Kidney glomerular epithelial cell (primary cell): ENCODE results near the gene CCDC141.
A peak's percentile ranks its signal among the peaks of the same experiment; 100 is the strongest.

ENCODE experiments used
- DNase-seq: peaks from one replicate; lab custom pipeline; 2025; lab: John Stamatoyannopoulos, UW

Gene CCDC141

GRCh38 chr2:178910005-178910404 is 139.9 kb downstream of the CCDC141 start:
- DNase-seq: no peak

DNA sequence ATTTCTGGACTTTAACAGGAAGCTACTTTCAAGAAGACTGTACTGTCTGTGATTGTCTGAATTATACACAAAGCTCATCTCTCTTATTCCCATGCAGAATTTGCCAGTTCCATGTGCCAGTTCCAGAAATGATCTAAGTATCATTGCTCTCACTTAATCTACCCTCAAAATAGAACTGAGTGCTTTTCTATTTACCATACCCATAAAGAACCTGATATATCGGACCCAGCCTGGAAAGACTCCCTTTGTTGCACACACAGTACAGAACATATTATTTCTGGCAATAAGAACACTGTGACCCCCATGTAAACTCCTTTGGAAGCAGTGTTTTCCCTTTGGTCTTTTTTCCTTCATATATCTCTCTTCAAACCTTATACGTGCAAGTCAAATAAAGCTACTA is 140.4 kb downstream of the CCDC141 start:
- DNase-seq: no peak

DNA sequence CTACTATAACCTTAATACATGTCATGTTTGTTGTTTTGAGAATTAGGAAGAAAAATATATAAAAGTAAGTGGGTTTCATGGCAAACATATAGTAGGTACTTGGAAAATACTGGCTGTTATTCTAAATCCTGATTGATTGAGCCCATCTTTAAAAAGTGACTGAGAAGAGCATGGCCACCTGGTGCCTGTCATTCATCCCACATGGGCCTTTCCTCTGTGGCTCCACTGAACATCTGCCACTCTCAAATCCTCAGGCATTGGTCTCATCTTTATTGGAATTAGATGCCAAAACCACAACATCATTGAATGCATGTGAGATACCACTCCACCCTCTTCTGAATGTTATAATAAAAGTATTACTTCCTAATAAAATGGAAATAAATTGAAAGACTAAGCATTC is 141.1 kb downstream of the CCDC141 start:
- no peak for DNase-seq

- DNase-seq: no peak
These were observed 144.7 kb downstream of the CCDC141 start for GRCh38 chr2:178905261-178905660.

DNA sequence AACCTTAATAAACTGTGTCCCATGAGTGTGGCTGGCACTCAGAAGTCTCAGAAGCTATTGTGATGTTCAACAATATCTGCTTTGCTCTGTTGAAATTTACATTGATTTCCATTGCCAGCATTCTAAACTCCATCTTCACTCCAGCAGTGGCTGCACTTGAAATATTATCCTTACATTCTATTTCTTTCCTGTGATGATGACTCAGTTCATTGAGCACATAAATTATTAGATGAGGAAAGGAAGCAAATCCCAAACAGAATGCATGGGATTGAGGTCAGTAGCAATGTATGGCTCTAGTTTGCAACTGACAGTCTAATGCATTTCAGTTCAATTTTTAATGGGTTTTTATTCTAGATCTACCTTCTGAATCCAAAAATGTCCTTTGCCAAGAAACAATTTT is 150.3 kb downstream of the CCDC141 start:
- no peak for DNase-seq

- DNase-seq: no peak
These were observed 154.1 kb downstream of the CCDC141 start for GRCh38 chr2:178895872-178896271.

DNA sequence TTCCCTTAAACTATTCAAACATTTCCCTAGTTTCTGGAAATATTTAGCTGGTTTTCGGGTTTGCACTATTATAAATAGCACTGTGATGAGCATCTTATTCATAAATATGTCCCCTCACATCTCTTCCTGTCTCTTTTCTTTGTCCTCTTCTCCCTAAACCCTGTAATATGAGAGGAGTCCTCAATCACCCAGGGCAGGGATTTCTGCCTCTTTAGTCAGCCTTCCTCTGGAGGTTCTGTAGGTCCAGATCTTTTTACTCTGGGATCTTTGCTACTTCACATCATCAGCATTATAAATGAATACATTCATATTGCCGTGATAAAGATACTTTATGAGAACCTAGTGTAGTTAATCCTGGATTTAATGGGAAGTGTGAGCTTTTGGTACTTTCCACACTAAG is 154.8 kb downstream of the CCDC141 start:
- DNase-seq: no peak

DNA sequence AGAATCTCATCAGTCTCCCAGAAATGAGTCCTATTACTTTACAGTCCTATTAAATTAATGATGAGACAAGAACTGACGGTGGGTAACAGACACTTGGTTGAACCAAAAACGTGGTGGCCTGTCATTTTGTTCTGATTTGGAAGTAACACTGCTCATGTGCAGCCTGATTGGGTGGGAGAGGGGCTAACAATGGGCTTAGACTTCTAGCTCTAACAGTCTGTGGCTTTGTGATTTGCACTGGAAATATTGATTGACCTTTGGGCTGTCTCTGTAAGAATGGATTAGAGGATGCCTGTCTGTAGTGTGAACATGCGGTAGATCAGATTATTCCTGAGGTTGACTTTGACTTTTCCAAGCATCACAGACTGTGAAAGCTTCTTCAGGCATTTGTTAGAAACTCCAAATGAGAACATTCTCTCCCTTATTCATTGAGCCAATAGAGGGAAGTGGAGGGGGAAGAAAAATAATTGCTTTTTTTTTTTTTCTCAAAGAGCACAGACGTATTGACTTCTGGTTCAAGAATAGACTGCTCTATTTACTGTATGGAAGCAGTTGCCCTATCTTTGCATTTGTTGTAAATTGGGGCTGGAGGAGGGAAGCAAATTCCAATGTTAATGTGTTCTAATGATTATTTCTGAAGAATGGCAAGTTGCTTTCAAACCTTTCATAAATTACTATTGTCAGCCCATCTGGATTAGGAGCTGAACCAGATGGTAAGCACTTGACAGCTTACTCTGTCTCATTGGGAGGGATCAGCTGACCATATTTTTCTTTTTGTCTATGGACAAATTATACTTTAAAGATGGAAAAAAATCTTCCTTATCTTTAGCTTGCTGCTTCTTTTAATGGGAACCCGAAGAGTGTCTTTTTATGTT is 156.9 kb downstream of the CCDC141 start:
- DNase-seq: no peak

DNA sequence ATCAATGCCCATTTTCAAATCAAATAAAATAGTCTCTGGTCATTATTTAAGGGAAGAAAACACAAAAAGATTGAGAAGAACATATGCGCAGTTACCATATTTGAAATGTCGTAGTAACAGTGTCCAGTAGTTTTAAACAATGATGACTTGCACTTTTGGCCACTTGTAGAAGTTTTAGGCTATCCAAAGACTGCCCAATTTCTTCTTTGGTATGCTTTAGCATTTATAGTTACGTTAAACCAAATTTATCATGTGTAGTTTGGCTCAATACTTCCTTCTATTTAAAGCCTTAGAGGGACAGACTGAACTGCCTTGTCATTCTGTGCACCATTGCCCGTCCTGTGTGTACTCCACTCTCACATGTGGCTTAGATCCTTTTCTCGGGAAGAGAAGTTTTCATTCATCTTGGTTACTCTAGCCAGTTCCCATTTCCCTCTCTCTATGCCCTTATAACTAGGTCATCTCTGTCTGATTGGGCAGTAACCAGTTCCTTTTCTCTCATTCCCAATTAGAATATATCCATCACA is 157.9 kb downstream of the CCDC141 start:
- no peak for DNase-seq

DNA sequence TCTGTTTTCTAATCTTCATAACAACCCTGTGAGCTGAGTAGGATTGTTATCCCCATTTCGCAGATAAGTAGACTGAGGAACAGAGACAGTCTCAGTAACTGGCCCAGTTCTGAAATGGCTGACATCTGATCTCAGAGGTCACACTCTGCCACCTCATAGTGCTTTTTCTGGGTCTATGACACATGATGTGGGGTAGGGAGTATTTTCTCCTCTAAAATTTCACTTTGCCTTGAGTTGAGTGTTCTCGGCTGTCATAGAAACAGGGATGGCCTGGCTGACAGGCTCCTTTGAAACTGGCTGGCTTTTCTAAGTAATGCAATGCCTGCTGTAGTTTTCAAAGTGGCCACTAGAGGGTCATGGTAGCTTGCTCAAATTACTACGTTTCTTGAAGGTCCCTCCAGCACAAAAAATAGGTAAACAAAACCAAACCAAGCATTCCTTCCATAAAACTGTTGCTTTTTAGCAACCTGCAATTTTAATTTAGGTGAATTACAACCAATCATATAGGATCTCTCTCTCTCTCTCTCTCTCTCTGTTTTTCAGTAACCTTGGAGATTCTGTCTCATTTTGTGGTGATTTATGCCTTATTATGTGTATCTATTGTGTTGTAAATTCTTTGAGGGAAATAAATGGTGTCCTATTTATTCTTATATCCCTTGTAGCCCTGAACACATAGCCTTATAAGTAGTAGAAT is 158.5 kb downstream of the CCDC141 start:
- DNase-seq: peak; percentile 52

GRCh38 chr2:178886006-178886405 is 163.9 kb downstream of the CCDC141 start:
- no peak for DNase-seq

DNA sequence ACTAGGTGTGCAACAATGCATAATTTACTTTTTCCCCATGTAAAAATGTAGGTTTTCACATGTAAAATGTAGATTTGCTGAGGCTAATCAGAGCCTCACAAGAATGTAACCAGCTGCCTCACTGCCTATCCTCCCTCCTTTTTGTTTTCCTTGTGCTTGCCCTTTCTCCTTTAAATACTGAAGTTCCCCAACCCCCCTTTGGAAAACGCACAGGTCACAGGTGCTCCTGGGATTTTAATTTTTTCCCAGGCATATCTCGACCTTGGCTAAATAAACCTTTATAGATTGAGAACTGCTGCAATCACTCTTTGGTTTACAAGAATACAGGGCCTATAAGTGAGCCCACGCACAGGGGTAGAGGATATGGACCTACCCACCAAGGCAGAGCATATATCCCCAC is 165.5 kb downstream of the CCDC141 start:
- no peak for DNase-seq

GRCh38 chr2:178882666-178883440 is 167.1 kb downstream of the CCDC141 start:
- no peak for DNase-seq

DNA sequence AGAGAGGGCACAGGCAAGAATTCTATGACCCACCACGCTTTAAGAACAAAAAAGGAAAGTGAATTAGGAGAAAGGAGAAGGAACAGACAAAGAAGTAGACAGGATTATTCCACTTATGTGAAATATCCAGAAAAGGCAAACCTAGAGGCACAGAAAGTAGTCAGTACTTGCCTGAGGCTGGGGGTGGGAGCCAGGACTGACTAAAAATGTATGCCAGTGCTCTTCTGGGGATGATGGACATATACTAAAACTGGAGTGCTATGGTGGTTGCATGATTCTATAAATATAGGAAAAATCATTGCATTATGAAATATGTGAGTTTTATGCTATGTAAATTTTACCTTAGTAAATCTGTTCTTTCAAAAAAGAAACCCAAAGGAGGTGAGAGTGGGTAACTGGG is 168.9 kb downstream of the CCDC141 start:
- no peak for DNase-seq

DNA sequence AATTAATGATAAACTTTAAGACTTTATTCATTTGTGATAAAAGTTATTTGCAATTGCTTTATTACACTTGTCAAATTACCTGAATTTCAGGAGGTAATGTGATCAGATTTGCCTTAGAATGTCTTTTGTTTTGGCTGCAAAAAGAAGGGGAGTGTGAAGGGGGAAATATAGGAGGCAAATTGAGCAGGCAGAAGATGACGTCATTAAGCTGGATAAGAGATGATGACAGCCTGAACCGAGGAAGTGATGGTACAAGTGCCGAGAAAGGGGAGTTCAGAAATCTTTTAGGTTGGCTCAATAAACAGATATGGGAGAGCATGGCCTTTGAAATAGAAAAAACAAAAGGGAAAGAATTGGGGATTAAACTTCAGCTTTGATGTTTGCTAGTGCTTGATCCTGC is 169.7 kb downstream of the CCDC141 start:
- DNase-seq: no peak

DNA sequence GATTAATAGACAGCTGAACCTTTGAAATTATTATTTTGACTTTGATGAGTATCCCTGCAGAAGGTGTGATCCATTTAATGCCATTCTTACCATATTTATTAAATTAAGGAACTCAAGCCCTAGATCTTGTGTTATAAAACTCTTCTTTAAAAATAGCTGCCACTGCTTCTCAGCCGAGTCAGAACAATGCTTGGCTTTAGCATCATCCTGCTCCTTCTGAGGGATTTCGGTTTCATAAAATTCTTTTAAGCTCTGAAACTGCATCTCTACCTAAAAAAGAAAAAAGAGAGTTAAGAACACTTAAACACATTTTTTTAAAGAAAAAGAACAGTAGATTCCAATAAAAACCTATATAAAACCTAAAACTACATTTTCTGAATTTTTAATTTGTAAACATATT is 172.1 kb downstream of the CCDC141 start:
- no peak for DNase-seq

DNA sequence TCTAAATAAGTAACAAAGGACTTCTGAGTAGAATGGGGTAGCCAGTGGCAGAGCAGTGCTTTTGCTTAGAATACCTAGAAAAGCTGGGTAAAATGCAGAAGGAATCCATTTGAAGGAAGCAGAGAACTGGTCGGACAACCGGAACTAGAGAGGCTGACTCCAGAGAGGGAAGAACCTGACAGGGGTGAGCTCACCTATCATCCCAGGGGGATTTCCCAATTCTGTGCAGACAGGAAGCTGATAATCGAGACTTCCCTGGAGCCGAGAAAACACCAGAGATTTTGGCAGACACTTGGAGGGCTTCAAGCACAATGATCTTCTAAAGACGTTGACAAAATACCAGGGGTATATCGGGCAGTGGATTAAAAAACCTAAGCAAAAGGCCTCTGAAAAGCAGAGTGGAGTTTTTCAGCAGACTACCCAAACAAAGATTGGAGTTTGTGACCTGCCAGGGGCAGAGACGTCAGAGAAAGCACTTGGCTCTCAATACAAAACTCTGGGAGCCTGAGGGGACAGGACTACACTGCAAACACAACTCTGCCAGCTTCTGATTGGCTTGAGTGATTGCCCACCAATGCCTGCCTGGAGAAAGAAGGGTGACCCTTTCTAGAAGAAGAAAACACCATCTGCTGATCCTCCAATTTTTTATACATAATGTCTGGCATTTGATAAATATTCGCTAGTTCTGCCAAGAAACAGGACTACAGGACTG is 175.3 kb downstream of the CCDC141 start:
- DNase-seq: no peak

- DNase-seq: no peak
These were observed 176.0 kb downstream of the CCDC141 start for GRCh38 chr2:178873912-178874311.

DNA sequence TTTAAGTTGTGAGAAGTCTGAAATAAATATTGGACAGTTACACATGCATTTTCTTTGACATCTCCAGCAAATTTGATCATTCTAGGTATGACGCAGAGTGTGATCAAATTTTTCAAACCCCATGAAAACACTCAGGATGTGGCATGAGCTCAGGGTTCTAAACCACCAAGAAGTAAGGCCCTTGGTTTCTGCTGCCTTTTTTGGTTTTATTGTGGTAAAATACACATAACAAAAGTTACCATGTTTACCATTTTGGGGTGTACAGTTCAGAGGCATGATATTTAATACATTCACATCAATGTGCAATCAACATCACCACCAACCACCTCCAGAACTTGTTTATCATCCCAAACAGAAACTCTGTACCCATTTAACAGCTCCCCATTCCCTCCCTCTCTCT is 178.4 kb downstream of the CCDC141 start:
- no peak for DNase-seq

DNA sequence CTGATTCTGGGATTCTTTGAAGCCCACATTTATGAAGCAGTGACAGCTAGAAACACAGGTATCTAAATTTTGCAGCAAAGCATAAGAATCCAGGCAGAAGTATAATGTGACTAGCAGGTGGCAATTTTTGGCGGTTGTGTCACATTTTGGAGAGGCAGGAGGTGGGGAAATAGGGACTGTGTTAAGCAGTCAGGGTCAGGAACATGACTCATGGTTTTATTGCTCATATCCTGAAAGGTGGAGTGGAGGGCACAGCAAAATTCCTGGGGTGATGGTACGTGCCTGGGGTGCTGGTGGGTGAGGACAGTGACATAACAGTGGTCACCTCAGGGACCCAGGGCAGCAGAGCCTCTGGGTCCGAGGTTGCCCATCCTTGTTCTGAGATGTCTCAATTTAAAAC is 179.2 kb downstream of the CCDC141 start:
- no peak for DNase-seq

DNA sequence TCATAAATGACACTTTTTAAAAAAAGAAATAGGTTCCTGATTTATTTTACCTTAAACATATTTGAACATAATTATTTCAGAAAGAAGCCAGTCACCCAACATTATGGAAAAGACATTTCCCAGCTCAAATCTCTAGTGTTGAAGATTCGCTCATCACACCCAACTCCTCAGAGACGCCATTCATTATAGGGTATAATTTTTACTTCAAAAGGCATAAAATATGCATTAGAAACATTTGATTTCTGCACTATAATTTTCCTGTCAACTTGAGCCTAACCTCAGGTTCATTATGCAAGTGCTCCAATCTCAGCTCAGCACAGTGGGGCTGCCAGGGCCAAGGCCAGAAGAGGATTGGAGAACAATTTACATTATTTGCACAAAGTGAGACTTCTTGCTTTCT is 183.9 kb downstream of the CCDC141 start:
- no peak for DNase-seq
